ENCODE data around the gene FOXN3. TPM values are rescaled to one million over a fixed set of nuclear protein-coding genes. Genes with fewer than 3 reads are reported as not detected.

Gene FOXN3, protein sequence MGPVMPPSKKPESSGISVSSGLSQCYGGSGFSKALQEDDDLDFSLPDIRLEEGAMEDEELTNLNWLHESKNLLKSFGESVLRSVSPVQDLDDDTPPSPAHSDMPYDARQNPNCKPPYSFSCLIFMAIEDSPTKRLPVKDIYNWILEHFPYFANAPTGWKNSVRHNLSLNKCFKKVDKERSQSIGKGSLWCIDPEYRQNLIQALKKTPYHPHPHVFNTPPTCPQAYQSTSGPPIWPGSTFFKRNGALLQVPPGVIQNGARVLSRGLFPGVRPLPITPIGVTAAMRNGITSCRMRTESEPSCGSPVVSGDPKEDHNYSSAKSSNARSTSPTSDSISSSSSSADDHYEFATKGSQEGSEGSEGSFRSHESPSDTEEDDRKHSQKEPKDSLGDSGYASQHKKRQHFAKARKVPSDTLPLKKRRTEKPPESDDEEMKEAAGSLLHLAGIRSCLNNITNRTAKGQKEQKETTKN
- polyA plus RNA-seq (2014; cell fraction: cytosol; rRNA removed), result 22.4 and 23.6 TPM in 2 replicates
- 12.1 and 14.7 TPM in 2 replicates for polyA plus RNA-seq (2014; cell fraction: nucleus; rRNA removed)

DNA sequence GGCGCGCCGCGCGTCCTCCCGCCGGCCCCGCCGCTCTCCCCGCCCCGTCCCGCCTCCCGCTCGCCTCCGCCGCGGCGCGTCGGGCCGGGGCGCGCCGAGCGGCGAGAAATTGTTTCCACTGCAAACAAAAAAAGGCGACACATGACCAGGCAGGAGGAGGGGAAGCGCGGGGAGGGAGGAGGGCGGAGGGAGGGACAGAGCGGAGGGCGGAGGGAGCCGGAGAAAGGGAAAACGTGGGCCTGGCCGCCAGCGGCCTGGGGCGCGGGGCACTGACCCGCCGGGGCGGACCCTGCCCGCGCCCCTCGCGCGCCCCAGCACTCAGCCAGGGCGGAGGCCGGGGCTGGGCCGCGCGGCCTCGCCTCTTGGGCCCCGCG is at the start of gene FOXN3:
FOXN3 (minus strand) TSS at position 143 of the 374 bp plus-strand sequence. CDS start 4,757 bp downstream, outside the sequence.
- DNase-seq (ENCODE audit: low spot score), result peak; percentile 80

- DNase-seq (ENCODE audit: low spot score), result no peak
Observed at GRCh38 chr14:89466484-89466883, 49.5 kb upstream of the FOXN3 start.

GRCh38 chr14:89465876-89466275 is 48.8 kb upstream of the FOXN3 start:
- DNase-seq (ENCODE audit: low spot score), result no peak

GRCh38 chr14:89461256-89461655 is 44.2 kb upstream of the FOXN3 start:
- no peak for DNase-seq (ENCODE audit: low spot score)

- DNase-seq (ENCODE audit: low spot score), result no peak
Observed at GRCh38 chr14:89458713-89459420, 41.8 kb upstream of the FOXN3 start.

DNA sequence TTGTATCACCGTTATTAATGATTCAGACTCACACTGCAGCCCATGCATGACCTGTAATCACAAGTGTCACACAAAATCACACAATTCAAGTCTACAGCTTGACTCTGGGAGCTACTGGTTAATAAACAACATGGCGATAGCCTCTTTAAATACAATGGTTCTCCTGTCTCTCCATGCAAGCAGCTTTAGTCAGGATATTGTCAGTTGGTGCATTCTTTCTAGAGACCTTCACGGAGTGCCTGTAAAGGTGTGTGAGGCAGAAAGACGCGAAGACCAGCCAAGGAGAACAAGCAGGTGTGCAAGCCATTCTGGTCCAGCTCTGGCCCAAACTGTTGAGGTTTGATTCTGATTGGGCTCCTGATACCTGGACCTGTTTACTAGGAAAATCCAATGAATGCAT is 40.0 kb upstream of the FOXN3 start:
- DNase-seq (ENCODE audit: low spot score), result no peak

DNA sequence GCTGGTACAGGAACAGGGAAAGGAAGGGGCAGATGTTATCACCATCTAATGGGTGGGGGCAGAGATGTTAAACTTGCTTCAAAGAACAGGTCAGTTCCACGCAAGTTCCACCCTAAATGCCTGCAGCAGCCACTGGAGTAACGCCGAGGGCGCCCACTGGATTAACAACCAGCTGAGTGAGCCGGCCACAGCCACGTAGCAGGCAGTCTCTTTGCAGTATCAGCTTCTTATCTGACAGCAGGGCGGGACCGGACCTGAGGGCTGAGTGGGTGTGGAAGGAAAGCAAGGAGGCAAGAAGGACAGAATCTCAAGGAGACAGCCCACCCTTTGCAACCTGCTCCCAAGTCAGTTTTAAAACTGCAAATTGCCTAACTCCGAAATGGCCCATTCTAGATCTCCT is 38.4 kb upstream of the FOXN3 start:
- DNase-seq (ENCODE audit: low spot score), result peak; percentile 48

GRCh38 chr14:89454996-89455395 is 38.0 kb upstream of the FOXN3 start:
- no peak for DNase-seq (ENCODE audit: low spot score)

GRCh38 chr14:89452281-89452680 is 35.2 kb upstream of the FOXN3 start:
- no peak for DNase-seq (ENCODE audit: low spot score)

DNA sequence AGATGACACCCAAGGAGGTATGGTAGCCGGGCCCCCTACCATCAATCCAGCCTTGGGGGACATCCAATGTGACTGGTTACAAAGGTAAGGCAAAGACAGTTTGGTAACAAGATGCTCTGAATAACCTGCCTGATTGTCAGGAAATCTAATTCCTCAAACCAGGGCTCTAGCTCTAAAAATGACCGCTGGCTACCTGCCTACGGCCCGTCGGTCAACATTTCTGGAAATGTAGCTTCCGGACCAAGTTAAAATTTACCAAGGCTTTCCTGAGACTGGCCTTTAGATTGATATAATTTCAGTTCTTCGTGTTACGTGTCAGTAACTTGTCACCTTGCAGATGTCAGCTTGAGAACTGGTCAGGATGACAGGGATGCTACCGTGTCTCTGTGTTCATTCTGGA is 34.2 kb upstream of the FOXN3 start:
- DNase-seq (ENCODE audit: low spot score), result no peak

- no peak for DNase-seq (ENCODE audit: low spot score)
Observed at GRCh38 chr14:89447182-89447944, 30.3 kb upstream of the FOXN3 start.

- DNase-seq (ENCODE audit: low spot score), result no peak
Observed at GRCh38 chr14:89445273-89445973, 28.4 kb upstream of the FOXN3 start.

- DNase-seq (ENCODE audit: low spot score), result peak; percentile 40
Observed at GRCh38 chr14:89444516-89445125, 27.6 kb upstream of the FOXN3 start.

GRCh38 chr14:89444044-89444443 is 27.0 kb upstream of the FOXN3 start:
- DNase-seq (ENCODE audit: low spot score), result no peak

- no peak for DNase-seq (ENCODE audit: low spot score)
Observed at GRCh38 chr14:89443042-89443629, 26.1 kb upstream of the FOXN3 start.

DNA sequence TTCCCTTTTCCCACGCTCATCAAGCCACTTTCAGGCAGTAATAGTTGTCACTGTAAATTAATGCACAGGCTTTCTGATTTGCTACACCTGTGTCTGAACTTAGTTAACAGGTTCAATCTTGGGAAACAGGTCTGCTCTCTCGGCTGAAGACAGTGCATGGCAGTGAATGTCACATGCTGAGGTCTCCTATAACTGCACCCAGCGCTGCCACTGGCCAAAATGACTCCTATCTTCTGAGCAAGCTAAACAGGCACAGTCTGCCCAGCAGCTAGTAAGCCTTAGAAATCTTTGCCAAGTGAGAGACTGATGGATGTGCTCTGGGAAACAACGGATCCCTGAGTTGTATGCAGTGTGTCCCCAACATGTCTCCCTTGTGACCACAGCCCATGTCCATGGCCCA is 25.2 kb upstream of the FOXN3 start:
- no peak for DNase-seq (ENCODE audit: low spot score)

DNA sequence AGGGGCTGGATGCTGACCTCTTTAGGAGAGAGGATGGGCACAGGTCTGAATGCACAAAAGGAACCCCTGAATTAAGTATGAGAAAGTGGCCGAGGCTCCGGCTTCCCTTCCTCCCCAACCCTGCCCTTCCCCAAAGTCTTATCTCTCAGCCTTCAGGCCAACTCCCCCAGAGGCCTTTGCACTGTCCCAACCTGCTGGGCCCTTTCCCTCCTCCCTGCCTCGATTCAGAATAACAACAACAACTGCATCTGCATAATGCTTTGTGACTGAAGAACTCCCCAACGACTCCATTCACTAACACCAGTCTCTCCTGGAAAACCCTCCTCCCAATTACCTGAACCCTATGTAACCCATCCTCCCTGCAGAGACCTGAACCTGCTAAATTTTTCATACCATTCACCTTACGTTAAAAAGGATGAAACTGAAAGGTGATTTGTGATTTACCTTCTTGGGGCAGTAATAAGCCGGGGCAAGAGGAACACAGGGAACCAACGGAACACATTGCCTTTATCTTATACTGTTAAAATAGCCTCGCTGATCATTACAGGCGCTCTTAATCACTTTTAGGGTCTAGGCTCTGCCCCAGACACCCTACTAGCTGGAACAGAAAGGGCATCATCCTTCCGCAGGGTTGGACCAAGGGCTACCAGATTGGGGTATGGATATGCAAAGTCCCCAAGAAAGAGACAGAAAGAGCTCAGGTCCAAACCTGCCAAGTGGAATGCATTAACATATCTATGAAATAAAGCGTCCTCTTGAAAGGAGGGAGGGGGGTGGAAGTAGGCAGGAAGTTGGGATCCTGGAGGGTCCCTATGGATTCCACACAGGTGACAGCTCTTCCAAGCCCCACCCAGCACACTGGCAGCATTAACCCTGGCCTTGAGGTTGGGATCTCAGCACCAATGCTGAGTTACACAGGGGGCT is 24.2 kb upstream of the FOXN3 start:
- no peak for DNase-seq (ENCODE audit: low spot score)

GRCh38 chr14:89435892-89436656 is 19.0 kb upstream of the FOXN3 start:
- no peak for DNase-seq (ENCODE audit: low spot score)

DNA sequence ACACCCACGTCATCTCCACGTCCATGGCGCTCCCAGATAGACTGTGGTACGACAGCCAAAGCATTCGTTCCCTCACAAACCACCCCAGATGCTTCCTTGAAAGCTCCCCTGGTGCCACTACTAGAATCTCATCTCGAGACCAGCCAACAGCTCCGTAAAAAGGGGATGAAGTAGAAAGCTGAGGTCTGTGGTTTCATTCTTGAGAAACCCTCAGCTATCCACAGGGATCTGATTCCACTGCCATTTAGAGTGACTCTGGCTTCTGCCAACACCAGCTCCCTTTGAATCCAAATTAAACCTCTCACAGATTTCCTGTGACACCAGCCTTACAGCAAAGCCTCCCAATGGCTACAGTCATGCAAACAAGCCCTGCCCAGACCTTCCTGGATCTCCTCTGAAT is 18.5 kb upstream of the FOXN3 start:
- no peak for DNase-seq (ENCODE audit: low spot score)
